HG02610 (cell line): ENCODE data around the gene CD320.
"Not testable (repeated sequence)": the region's sequence is repeated elsewhere in the genome, so short reads cannot be mapped to it uniquely, and the experiment has no call there.

Source experiments
- ATAC-seq: cut with Tn5 transposase; IDR thresholded peaks from one replicate; pipeline ENCODE4 v1.9.1; 2021; ENCODE audit warnings: mild to moderate bottlenecking, moderate library complexity; ENCODE audit not compliant: unreplicated experiment

CD320 gene

DNA sequence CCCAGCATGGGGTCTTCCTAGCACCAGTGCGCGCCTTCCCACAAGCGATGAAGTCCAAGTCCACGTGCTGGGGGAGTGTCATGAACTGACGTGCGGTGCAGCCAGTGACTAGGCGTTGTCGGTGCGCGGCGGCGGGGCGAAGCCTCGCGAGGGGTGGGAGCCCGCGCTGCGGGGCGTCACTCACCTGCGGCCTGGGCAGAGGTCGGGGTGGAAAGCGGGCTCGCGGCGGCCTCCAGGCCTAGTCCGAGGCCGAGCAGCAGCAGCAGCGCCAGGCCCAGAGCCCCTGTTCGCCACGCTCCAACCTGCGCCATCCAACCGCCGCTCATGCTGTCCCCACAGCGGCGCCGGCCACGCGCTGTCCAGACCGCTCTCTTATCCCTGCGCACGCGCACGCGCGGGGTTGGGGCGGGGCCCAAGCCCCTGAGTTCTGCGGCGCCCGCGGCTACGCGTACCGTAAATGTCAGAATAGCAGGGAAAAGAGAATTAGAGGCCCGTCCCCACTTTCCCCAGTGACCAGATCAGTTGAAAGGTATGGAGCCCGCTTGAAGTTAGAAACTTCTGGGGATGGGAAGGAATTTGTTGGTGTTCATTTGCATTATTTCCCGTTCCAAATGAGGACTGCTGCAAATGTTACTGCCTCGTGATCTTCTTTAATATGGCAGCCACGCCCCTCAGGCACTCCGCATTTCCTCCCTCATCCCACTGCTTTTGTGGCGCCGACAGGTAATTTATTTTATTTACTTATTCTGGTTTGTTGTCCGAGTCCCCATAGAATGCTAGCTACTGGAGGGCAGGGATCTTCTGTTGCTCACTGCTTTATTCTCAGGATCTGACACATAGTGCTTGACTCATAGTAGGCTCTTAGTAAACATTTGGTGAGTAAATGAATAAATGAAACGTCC, at the start of gene CD320:
CD320 (minus strand) TSS at position 394 of the 902 bp plus-strand sequence; CDS start at position 326, 68 bp downstream.
- ATAC-seq = peak; percentile 69

DNA sequence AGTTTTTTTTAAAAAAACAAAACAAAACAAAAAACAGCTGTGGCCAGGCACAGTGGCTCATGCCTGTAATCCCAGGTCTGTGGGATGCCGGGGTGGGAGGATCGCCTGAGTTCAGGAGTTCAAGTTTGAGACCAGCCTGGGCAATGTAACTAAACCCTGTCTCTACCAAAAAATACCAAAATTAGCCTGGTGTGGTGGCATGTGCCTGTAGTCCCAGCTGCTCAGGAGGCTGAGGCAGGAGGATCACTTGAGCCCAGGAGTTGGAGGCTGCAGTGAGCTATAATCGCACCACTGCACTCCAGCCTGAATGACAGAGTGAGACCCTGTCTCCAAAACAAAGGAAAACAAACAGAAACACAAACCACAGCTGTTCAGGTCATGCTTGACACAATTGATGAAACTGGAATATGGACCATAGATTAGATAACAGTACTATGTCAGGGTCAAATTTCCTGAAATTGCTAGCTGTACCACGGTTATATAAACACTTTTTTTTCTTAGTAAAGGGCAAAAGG, 48.9 kb upstream of the CD320 start:
- ATAC-seq = no peak

DNA sequence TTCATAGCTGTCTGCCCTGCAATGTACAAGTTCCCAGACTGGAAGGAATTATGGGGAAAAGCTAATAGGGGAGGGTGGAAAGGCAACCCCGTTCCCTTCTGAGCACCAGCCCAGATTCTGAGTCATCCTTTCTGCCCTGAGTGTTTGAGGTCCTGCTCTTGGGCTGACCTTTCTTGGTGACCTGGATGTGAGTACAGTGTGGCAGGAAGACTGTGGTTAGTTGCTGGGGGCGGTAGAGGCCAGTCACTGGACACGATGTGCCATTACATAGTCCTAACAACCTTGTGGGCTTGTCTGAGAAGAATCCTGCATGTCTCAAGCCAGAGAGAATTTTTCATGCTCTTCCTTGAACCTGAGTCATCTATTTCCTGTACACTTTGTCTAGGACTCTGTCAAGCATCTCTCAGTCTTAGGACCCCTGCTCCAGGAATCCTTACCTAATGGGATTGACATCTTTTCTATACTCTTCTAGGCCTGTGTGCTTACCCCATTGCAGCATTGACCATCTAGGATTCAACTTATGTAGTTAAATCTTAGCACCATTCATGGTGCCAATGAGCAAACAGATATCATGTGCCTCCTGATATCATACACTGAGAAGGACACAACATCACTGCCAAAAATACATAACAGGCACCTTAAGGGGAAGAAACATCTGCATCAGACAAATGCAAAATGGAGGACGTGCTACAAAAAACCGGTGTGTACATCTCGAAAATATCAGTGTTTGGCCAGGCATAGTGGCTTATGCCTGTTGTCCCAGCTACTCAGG, 47.7 kb upstream of the CD320 start:
- ATAC-seq = no peak

DNA sequence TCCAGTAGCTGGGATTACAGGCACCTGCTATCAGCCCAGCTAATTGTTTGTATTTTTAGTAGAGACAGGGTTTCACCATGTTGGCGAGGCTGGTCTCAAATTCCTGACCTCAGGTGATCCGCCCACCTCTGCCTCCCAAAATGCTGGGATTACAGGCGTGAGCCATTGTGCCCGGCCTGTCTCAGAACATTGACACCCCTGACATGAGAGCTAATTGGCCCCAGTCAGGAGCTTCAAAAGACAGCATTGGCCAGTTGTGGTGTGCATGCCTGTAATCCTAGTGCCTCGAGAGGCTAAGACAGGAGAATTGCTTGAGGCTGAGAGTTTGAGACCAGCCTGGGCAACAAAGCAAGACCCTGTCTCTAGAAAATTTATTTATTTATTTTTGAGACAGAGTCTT, 44.7 kb upstream of the CD320 start:
- ATAC-seq = not testable (repeated sequence)

DNA sequence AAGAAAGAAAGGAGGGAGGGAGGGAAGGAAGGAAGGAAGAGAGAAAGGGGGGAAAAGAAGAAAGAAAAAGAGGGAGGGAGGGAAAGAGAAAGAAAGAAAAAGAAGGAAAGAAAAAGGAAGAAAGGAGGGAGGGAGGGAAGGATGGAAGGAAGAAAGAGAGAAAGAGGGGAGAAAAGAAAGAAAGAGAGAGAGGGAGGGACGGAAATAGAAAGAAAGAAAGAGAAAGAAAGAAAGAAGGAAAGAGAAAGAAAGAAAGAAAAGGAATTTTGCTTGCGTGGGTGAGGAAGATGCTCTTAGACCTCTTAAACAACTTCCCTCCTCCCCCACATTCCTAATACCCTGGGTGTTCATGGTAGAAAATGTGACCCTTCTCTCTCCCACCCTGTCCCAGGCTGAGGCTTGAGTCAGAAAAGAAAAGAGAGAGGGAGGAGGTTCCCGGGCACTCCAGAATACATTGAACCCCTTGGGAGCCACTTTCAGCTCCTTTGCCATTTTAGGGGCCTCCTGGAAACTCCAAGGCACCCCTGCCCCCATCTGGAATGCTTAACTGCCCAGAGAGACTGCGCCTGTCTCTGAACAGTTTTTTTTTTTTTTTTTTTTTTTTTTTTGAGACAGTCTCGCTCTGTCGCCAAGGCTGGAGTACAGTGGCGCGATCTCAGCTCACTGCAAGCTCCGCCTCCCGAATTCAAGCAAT, 44.1 kb upstream of the CD320 start:
- ATAC-seq = no peak

DNA sequence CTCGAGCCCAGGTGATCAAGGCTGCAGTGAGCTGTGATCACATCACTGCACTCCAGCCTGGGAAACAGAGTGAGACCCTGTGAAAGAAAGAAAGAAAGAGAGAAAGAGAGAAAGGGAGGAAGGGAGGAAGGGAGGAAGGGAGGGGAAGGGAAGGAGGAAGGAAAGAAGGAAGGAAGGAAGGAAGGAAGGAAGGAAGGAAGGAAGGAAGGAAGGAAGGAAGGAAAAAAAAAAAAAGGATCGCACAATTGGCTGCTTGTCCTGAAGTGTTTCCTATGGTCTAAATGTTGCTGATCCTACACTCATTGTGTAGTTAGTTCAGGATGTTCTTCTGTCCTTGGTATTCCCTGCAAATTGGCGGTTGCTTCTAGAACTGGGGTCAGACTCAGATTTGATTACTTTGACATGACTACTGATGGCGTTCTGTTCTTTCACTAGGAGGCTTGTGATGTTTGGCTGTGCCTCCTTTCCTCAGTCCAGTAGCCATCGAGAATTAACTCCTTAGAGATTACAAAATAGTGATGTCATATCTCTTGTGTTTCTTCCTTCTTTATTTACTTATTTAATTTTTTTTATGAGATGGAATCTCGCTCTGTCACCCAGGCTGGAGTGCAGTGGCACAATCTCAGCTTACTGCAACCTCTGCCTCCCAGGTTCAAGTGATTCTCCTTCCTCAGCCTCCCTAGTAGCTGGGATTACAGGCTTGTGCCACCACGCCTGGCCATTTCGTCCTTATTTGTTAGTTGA, 41.6 kb upstream of the CD320 start:
- not testable (repeated sequence) for ATAC-seq

DNA sequence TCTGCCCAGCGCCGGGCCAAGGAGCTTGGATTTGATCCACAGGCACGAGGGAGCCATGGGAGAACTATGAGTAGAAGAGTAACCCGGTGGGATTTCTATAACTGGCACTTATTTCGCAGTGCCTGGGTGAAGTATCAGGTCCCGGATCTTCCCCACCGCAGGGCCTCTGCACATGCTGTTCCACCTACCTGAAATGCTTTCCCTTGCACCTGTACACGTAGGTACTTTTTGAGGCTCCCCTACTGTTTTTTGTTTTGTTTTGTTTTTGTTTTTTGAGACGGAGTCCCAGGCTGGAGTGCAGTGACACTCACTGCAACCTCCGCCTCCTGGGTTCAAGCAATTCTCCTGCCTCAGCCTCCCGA, 35.3 kb upstream of the CD320 start:
- no peak for ATAC-seq

DNA sequence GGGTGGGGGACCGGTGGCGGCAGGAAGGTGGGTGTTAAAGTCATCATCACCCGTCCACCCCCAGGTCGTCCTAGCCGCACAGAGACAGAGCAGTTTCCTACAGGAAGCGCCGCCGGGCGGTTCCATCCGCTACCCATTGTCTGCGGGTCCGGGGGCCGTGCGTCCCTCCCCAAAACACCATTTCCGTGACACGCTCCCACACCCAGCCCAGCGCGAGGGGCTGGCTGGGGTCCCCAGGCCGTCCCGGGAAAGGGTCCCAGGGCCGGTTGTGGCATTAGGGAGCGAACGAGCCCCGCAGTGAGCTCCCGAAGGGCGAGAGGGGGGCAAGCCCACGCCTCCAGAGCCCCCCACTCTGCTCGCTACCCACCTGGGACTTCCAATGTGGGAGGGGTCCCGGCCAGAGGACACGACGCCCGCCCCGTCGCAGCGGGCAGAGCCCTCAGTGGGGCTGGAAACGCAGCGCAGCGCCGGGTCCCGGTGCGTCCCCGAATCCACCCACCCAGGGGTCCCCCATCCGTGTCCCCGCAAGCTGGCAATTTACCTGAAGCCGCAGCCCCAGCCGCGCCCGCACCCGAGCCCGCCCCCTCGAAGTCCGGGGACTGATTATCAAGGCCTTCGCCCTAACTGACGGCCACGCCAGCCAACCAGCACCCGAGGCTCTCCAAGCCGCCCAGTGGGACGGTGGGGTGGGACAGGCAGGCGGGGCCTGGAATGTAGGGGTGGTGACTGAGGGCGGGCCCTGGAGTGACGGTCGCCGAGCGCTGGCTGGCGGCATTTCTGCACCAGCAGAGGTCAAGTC, 34.7 kb upstream of the CD320 start, which contains the start of gene KANK3:
KANK3 (minus strand) TSS at position 579 of the 799 bp plus-strand sequence. CDS start 5,434 bp downstream, outside the sequence.
- ATAC-seq = peak; percentile 97

DNA sequence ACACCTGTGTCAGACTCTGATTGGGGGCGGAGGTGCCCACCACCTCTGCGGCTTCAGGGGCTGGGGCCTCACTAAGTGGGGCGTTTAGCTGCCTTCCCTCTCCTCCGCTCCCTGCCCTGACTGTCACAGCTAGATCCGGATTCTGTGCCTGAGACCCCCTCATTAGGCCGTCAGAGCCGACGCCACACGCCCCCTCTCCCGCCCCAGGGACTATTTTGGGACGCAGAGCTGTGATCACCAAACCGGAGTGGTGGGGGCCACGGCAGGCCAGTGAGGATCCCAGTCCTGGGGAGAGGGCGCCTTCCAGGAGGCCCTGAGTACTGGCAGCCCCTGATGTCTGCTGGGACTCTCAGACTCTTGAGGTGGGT, 34.1 kb upstream of the CD320 start:
- no peak for ATAC-seq

DNA sequence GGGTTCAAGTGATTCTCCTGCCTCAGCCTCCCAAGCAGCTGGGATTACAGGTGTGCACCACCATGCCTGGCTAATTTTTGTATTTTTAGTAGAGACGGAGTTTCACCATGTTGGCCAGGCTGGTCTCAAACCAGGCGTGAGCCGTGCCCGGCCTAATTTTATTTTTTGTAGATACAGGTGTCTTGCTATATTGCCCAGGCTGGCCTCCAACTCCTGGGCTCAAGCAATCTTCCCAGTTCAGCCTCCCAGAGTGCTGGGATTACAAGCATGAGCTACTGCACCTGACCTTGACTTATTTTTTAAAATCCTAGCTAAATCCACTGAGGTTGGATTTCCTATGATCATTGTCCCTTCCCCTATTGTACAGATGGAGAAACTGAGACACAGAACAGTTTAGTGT, 33.3 kb upstream of the CD320 start:
- not testable (repeated sequence) for ATAC-seq

DNA sequence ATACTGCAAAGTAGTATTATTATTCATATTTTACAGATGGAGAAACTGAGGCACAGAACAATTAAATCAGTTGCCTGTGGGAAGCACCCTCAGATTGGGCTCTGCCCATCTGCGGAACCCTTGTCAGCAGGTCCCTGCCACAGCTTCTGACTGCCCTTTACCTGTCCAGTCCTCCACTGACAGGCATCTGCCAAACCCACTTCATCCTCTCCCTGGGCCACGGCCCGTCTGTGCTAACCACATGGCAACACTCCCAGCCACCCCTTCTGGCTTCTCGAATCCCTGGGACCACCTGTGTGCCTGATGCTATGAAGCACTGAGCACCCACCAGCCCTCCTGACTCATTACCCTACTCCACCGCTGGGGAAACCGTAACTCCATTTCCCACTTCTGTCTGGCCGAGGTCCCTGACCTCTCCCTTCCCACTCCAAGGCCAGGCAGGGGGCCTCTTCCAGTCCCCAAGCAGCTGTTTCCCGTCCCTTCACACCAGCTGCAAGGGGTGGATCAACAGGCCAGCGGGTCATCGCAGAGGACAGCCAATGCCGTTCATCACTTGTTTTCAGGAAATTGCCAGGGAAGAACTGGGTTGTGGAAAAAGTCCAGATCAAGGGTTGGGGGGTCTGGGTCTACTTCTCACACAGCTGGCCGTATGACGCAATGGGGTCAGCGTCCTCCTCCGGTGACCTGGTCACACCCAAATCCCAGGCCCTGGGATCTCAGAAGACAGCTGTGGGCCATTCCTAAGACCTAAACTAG, 32.4 kb upstream of the CD320 start:
- ATAC-seq = no peak

DNA sequence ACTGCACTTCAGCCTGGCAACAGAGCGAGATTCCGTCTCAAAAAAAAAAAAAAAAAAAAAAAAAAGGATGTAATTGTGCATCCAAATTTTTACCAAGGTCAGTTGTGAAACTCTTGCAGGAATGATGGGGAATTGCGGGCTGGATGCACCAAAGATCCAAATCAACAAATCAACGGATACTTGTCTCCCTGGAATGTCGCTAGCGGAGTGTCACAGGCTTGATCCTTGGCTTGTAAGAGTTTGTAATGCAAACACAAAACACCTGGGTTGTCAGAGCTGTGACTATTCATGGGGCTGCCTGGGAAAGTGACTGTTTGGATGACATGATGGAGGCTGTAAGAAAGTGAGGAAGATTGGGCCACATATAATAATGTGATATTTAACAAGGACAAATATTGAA, 30.7 kb upstream of the CD320 start:
- ATAC-seq = no peak

DNA sequence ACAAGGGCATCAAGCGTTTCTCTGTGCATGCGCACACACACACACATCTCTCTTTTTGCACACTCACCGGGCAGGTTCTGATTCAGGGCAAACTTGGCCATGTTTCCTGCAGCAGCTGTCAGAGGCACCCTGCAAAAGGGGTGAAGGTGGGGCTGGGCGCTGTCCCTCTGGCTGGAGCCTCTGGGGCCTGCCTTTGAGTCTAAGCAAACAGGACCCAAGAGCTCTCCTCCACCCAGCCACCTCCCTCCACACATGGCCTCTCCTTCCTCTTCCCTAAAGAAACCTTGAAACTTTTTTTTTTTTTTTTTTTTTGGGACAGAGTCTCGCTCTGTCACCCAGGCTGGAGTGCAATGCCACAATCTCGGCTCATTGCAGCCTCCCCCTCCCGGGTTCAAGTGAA, 29.6 kb upstream of the CD320 start:
- ATAC-seq = no peak

DNA sequence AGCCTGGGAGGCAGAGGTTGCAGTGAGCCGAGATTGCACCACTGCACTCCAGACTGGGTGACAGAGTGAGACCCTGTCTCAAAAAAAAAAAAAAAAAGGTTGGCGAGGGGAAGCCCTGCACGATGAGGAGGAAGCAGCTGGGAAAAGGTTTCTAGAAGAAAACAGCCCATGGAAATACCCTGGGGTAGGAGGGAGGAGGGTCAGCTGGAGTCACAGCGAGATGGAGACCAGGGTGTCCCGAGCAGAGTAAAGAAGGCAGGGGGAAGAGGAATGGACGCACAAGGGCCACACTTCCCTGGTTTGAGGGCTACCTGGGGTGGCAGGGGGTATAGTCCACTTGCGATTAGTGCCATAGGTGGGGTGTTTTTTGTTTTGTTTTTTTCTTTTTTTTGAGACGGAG, 28.5 kb upstream of the CD320 start:
- ATAC-seq = no peak

DNA sequence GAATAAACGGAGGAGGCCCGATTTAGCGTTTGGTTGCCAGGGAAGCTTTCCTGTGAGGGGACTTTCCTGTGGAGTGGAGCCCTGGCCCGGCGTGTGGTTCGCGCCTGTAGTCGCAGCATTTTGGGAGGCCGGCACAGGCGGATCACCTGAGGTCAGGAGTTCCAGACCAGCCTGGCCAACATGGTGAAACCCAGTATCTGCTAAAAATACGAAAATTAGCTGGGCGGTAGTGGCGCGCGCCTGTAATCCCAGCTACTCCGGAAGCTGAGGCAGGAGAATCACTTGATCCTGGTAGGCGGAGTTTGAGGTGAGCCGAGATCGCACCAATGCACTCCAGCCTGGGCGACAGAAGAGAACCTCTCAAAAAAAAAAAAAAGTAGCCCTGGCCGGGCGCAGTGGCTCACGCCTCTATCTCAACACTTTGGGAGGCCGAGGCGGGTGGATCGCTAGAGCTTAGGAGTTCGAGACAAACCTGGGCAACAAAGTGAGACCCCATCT, 28.0 kb upstream of the CD320 start:
- no peak for ATAC-seq

DNA sequence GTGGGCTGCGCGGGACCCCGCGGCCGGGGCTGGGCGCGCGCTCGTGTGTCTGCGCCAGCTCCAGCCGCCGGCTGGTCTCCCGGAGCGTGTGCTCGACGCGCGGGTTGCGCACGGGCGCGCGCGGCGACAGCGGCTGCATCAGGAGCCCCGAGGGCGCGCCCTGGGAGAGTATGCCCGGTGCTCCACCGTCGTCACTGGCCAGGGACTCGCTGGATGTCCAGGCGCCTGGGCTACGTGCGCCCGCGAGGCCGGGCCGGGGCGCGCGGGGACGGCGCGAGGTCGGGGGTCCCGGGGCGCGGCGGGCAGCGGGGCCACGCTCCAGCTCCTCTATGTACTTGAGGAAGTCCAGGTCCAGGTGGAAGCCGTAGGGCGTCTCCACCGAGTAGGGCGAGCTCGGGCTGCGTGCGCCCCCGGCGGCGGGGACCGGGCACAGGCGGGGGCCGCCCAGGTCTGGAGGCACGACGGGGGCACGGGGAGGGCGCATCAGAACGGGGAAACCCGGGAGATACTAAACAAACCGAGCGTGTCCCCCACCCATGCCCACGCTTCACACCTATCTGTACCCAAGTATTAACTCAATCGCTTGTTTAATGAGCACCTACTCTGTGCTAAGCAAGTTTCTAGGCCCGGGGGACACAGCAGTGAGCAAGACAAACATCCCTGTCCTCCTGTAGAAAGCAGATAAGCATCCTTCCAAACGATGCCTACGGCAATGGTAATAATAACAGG, 27.3 kb upstream of the CD320 start:
- ATAC-seq = no peak

DNA sequence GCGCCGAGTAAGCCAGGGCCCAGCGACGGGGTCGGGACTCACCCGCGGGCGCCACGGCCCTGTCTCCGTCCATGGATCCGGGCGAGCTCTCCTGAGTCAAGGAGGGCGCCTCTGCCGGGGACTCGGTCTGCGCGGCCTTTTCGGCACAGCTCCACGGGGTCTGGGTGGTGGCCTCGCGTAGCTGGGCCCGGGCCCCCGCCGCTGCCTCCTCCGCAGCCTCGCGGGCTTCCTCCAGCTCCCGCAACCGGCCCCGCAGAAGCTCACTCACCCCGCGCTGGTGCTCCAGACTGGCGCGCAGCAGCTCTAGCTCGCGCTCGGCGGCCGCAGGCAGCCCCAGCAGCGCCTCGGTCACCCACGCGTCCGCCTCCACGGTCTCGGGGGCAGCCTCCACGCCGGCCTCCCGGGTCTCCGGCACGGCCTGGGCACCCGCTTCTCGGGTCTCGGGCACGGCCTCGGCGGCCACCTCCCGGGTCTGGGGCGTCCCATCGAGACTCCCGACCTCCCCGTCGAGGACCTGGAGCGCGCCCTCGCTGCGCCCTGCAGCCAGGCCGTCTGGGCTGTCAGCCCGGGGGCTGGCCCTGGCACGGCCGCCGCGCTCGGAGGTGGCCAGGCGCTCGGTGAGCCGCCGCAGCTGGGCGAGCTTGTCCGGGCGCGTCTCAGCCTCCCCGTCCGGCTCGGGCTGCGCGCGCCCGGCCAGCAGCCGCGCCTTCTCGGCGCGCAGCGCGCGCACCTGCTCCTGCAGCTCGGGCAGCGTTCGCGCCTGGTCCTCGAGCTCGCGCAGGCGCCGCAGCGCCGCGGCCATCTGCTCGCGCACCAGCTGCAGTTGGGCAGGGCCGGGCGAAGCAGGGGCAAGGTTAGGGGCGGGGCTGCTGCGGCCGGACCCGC, 26.5 kb upstream of the CD320 start:
- no peak for ATAC-seq
